SU-DHL-6 (cell line): ENCODE results near the gene CAMK1D.
"Not testable (repeated sequence)": the region's sequence is repeated elsewhere in the genome, so short reads cannot be mapped to it uniquely, and the experiment has no call there.

Source experiments
- H2AFZ ChIP-seq: fragments of 200-600 bp; sonication (generic); 2 replicates; pipeline ENCODE4 v1.6.1; 2014; ENCODE audit warnings: low read depth, mild to moderate bottlenecking, moderate library complexity, mixed read lengths, antibody characterized with exemption, low read length; ENCODE audit not compliant: severe bottlenecking
- H3F3A ChIP-seq: fragments of 200-600 bp; shearing (Covaris generic); 2 replicates; pipeline ENCODE4 v1.6.0; 2016; ENCODE audit warnings: antibody characterized with exemption, mild to moderate bottlenecking; ENCODE audit not compliant: insufficient read depth
- H3K27ac ChIP-seq: fragments of 200-600 bp; sonication (generic); 2 replicates; pipeline ENCODE4 v1.5.1; 2016; ENCODE audit warnings: low read depth, mild to moderate bottlenecking, low read length, moderate library complexity, mixed read lengths
- H3K27me3 ChIP-seq: fragments of 200-600 bp; sonication (generic), shearing (Covaris generic); 2 replicates; pipeline ENCODE4 v1.6.0; 2014; ENCODE audit warnings: mild to moderate bottlenecking, low read length
- H3K36me3 ChIP-seq: fragments of 200-600 bp; sonication (generic); 2 replicates; pipeline ENCODE4 v1.6.1; 2014; ENCODE audit warnings: mild to moderate bottlenecking, low read length, mixed read lengths
- H3K4me2 ChIP-seq: fragments of 300-600, 200-600 bp; shearing (Covaris generic), sonication (generic); 2 replicates; pipeline ENCODE4 v1.6.0; 2014; ENCODE audit warnings: low read length, low read depth, mild to moderate bottlenecking; ENCODE audit not compliant: poor library complexity, severe bottlenecking
- H3K4me3 ChIP-seq: fragments of 200-600 bp; sonication (generic); 2 replicates; pipeline ENCODE4 v1.5.1; 2014; ENCODE audit warnings: antibody characterized with exemption, low read length, mild to moderate bottlenecking, mixed read lengths; ENCODE audit not compliant: insufficient read depth, poor library complexity, severe bottlenecking
- H3K79me2 ChIP-seq: fragments of 200-600 bp; sonication (generic); 2 replicates; pipeline ENCODE4 v1.6.1; 2014; ENCODE audit warnings: mild to moderate bottlenecking, low read length, moderate library complexity; ENCODE audit not compliant: insufficient read depth
- H3K9ac ChIP-seq: fragments of 200-600 bp; sonication (generic); 2 replicates; pipeline ENCODE4 v1.7.0; 2014; ENCODE audit warnings: mild to moderate bottlenecking, low read length
- H3K9me2 ChIP-seq: fragments of 200-600 bp; sonication (generic); replicated peaks from 2 replicates; pipeline ENCODE4 v1.6.1; 2014; ENCODE audit warnings: low read length; ENCODE audit not compliant: insufficient read depth
- H3K9me3 ChIP-seq: fragments of 200-600 bp; sonication (generic); 2 replicates; pipeline ENCODE4 v1.6.1; 2014; ENCODE audit warnings: low read length, mixed read lengths; ENCODE audit not compliant: insufficient read depth
- H4K20me1 ChIP-seq: fragments of 200-600 bp; sonication (generic); 2 replicates; pipeline ENCODE4 v1.6.1; 2014; ENCODE audit warnings: low read depth, mild to moderate bottlenecking, antibody characterized with exemption, low read length, moderate library complexity, mixed read lengths
- CTCF ChIP-seq: fragments of 200-600 bp; sonication (generic); IDR thresholded peaks from one replicate; pipeline ENCODE4 v1.5.1; 2017; ENCODE audit warnings: antibody characterized with exemption, mild to moderate bottlenecking, low read length, moderate library complexity; ENCODE audit not compliant: insufficient read depth, poor library complexity, severe bottlenecking
- EZH2phosphoT487 ChIP-seq: fragments of 200-600 bp; sonication (generic), shearing (Covaris generic); conservative IDR thresholded peaks from 2 replicates; pipeline ENCODE4 v1.6.1; 2018; ENCODE audit warnings: mild to moderate bottlenecking, antibody characterized with exemption, low read length, moderate library complexity, mixed read lengths

Gene CAMK1D

GRCh38 chr10:12742771-12743170, 393.4 kb downstream of the CAMK1D start:
- H3F3A ChIP-seq = no peaks in the 10 kb centered on the region
- H3K79me2 ChIP-seq = peaks cover 6% of the 10 kb centered on the region
- no peaks in the 10 kb centered on the region for H3K9me3 ChIP-seq
- H3K27me3 ChIP-seq = no peaks in the 10 kb centered on the region
- no peak overlapping the region for H3K4me2 ChIP-seq
- H3K9ac ChIP-seq = no peak overlapping the region
- H4K20me1 ChIP-seq = no peaks in the 10 kb centered on the region
- H3K36me3 ChIP-seq = no peaks in the 10 kb centered on the region
- H3K9me2 ChIP-seq = no peaks in the 10 kb centered on the region
- H3K27ac ChIP-seq = no peak overlapping the region
- no peak overlapping the region for H2AFZ ChIP-seq
- TF ChIP-seq CTCF (no peak), EZH2phosphoT487 (no peak)
- no peak overlapping the region for H3K4me3 ChIP-seq

- H3K4me2 ChIP-seq, H3K27me3 ChIP-seq, H3K4me3 ChIP-seq, H3K36me3 ChIP-seq, H2AFZ ChIP-seq, H3K79me2 ChIP-seq, H3F3A ChIP-seq, H3K9ac ChIP-seq, H3K27ac ChIP-seq, H3K9me3 ChIP-seq, H3K9me2 ChIP-seq, H4K20me1 ChIP-seq: not testable (repeated sequence)
Observed at GRCh38 chr10:12743466-12743865, 394.1 kb downstream of the CAMK1D start.

DNA sequence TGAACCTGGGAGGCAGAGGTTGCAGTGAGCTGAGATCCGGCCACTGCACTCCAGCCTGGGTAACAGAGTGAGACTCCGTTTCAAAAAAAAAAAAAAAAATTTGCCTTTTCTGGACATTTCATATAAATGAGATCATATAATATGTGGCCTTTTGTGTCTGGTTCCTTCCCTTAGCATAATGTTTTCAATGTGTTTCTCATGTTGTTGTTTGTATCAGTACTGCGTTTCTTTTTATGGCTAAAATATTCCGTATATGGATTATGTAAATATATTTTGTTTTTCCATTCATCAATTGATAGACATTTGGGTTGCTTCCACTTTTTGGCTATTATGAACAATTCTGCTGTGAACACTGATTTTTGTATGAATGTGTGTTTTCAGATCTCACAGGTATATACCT, 394.6 kb downstream of the CAMK1D start:
- no peaks in the 10 kb centered on the region for H3F3A ChIP-seq
- TF ChIP-seq CTCF (no peak), EZH2phosphoT487 (no peak)

GRCh38 chr10:12748186-12748585, 398.8 kb downstream of the CAMK1D start:
- H3K9ac ChIP-seq = no peak overlapping the region
- no peaks in the 10 kb centered on the region for H4K20me1 ChIP-seq
- H3K9me3 ChIP-seq = no peaks in the 10 kb centered on the region
- no peaks in the 10 kb centered on the region for H3K27me3 ChIP-seq
- H3K4me2 ChIP-seq = no peak overlapping the region
- no peak for TF ChIP-seq CTCF
- TF ChIP-seq EZH2phosphoT487 = no peak
- no peak overlapping the region for H2AFZ ChIP-seq
- no peaks in the 10 kb centered on the region for H3K36me3 ChIP-seq
- H3K27ac ChIP-seq = no peak overlapping the region
- H3F3A ChIP-seq = no peaks in the 10 kb centered on the region
- H3K4me3 ChIP-seq = no peak overlapping the region
- no peaks in the 10 kb centered on the region; the same call in 1 of the 2 replicates for H3K79me2 ChIP-seq
- H3K9me2 ChIP-seq = no peaks in the 10 kb centered on the region

More for the DNA sequence above, 394.6 kb downstream of the CAMK1D start:
- no peaks in the 10 kb centered on the region for H3K9me2 ChIP-seq
- H2AFZ ChIP-seq = no peak overlapping the region
- no peaks in the 10 kb centered on the region for H4K20me1 ChIP-seq
- H3K9me3 ChIP-seq = no peaks in the 10 kb centered on the region
- no peak overlapping the region for H3K9ac ChIP-seq
- H3K36me3 ChIP-seq = no peaks in the 10 kb centered on the region
- H3K27ac ChIP-seq = no peak overlapping the region
- H3K79me2 ChIP-seq = peaks cover 6% of the 10 kb centered on the region
- no peak overlapping the region for H3K4me3 ChIP-seq
- H3K4me2 ChIP-seq = no peak overlapping the region
- H3K27me3 ChIP-seq = no peaks in the 10 kb centered on the region
